ENCODE data around the gene EFS.
"Not testable (repeated sequence)": the region's sequence is repeated elsewhere in the genome, so short reads cannot be mapped to it uniquely, and the experiment has no call there.

DNA sequence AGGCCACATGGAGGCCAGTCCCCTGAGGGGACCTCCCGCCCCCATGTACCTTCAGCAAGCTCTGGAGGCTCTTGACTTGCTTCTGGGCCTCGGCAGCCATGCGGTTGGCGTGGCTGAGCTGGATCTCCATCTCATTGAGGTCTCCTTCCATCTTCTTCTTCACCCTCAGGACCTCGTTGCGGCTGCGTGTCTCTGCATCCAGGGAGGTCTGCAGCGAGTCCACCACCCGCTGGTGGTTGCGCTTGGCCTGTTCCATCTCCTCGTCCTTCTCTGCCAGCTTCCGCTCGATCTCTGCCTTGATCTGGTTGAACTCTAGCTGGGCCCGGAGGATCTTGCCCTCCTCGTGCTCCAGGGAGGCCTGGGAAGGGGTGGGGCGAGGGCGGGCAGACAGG lies 21.3 kb upstream of the EFS start:
- TF ChIP-seq, protein P1, sequence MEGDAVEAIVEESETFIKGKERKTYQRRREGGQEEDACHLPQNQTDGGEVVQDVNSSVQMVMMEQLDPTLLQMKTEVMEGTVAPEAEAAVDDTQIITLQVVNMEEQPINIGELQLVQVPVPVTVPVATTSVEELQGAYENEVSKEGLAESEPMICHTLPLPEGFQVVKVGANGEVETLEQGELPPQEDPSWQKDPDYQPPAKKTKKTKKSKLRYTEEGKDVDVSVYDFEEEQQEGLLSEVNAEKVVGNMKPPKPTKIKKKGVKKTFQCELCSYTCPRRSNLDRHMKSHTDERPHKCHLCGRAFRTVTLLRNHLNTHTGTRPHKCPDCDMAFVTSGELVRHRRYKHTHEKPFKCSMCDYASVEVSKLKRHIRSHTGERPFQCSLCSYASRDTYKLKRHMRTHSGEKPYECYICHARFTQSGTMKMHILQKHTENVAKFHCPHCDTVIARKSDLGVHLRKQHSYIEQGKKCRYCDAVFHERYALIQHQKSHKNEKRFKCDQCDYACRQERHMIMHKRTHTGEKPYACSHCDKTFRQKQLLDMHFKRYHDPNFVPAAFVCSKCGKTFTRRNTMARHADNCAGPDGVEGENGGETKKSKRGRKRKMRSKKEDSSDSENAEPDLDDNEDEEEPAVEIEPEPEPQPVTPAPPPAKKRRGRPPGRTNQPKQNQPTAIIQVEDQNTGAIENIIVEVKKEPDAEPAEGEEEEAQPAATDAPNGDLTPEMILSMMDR (IDR thresholded peaks at IDR 0.05), result not testable (repeated sequence)
- not testable (repeated sequence) for TF ChIP-seq EP300, POLR2A, POLR2AphosphoS5 (IDR thresholded peaks at IDR 0.05)

Measured in sigmoid colon (tissue), 4 donors.